ENCODE data around the gene SLC4A7. TPM values are rescaled to one million over a fixed set of nuclear protein-coding genes. Genes with fewer than 3 reads are reported as not detected.
"Not testable (repeated sequence)": the region's sequence is repeated elsewhere in the genome, so short reads cannot be mapped to it uniquely, and the experiment has no call there.

The SLC4A7 gene
- total RNA-seq, 2 donors from 2014 or later, result 39.7 to 106 TPM

- H3K4me3 Mint-ChIP-seq, result no peak overlapping the region
- peak overlapping the region in 1 of 2 donors; percentile 57 for H3K27ac Mint-ChIP-seq
- H3K27me3 Mint-ChIP-seq, result no peaks in the 10 kb centered on the region
- no peaks in the 10 kb centered on the region for H3K9me3 Mint-ChIP-seq
- H3K4me1 Mint-ChIP-seq (ENCODE audit: low read depth in 2 of 2), result peaks cover 3 to 9% of the 10 kb centered on the region in 2 donors
- no peaks in the 10 kb centered on the region for H3K36me3 Mint-ChIP-seq
- ATAC-seq, result no peak
- no peak for DNase-seq (ENCODE audit: low spot score)
These were observed 15.8 kb downstream of the SLC4A7 start for GRCh38 chr3:27468283-27468886.

- Mint-ChIP-seq H3K4me3 (no peak overlapping the region), H3K4me1 (ENCODE audit: low read depth in 2 of 2) (peaks cover 3 to 11% of the 10 kb centered on the region in 2 donors), H3K9me3 (no peaks in the 10 kb centered on the region), H3K27me3 (no peaks in the 10 kb centered on the region), H3K36me3 (no peaks in the 10 kb centered on the region), H3K27ac (peak overlapping the region in 1 of 2 donors; percentile 57)
- no peak for ATAC-seq
- no peak for DNase-seq (ENCODE audit: low spot score)
These were observed 16.6 kb downstream of the SLC4A7 start for GRCh38 chr3:27467545-27467944.

- no peak overlapping the region for H3K4me3 Mint-ChIP-seq
- DNase-seq (ENCODE audit: low spot score), result no peak
- H3K36me3 Mint-ChIP-seq, result no peaks in the 10 kb centered on the region
- no peaks in the 10 kb centered on the region for H3K9me3 Mint-ChIP-seq
- no peak for ATAC-seq
- H3K27me3 Mint-ChIP-seq, result no peaks in the 10 kb centered on the region
- H3K27ac Mint-ChIP-seq, result no peak overlapping the region
- H3K4me1 Mint-ChIP-seq (ENCODE audit: low read depth in 2 of 2), result peaks cover 9 to 11% of the 10 kb centered on the region in 2 donors
These were observed 19.5 kb downstream of the SLC4A7 start for GRCh38 chr3:27464646-27465045.

GRCh38 chr3:27462228-27462627 lies 22.0 kb downstream of the SLC4A7 start:
- H3K4me3 Mint-ChIP-seq, result no peak overlapping the region
- no peak overlapping the region for H3K27ac Mint-ChIP-seq
- no peaks in the 10 kb centered on the region for H3K9me3 Mint-ChIP-seq
- no peak for DNase-seq (ENCODE audit: low spot score)
- H3K27me3 Mint-ChIP-seq, result no peaks in the 10 kb centered on the region
- no peaks in the 10 kb centered on the region for H3K36me3 Mint-ChIP-seq
- ATAC-seq, result no peak
- peaks cover 6 to 11% of the 10 kb centered on the region in 2 donors for H3K4me1 Mint-ChIP-seq (ENCODE audit: low read depth in 2 of 2)

GRCh38 chr3:27458929-27459328 lies 25.3 kb downstream of the SLC4A7 start:
- Mint-ChIP-seq H3K9me3 (no peaks in the 10 kb centered on the region), H3K36me3 (no peaks in the 10 kb centered on the region), H3K4me1 (ENCODE audit: low read depth in 2 of 2) (peaks cover 14 to 26% of the 10 kb centered on the region in 2 donors), H3K27me3 (no peaks in the 10 kb centered on the region), H3K4me3 (no peak overlapping the region), H3K27ac (no peak overlapping the region)
- no peak for DNase-seq (ENCODE audit: low spot score)
- no peak for ATAC-seq

GRCh38 chr3:27456554-27456953 lies 27.6 kb downstream of the SLC4A7 start:
- no peaks in the 10 kb centered on the region for H3K27me3 Mint-ChIP-seq
- no peak overlapping the region for H3K27ac Mint-ChIP-seq
- no peak for ATAC-seq
- no peak overlapping the region for H3K4me3 Mint-ChIP-seq
- H3K4me1 Mint-ChIP-seq (ENCODE audit: low read depth in 2 of 2), result peaks cover 17 to 38% of the 10 kb centered on the region in 2 donors
- no peak for DNase-seq (ENCODE audit: low spot score)
- no peaks in the 10 kb centered on the region for H3K9me3 Mint-ChIP-seq
- H3K36me3 Mint-ChIP-seq, result no peaks in the 10 kb centered on the region

GRCh38 chr3:27454914-27455313 lies 29.3 kb downstream of the SLC4A7 start:
- no peaks in the 10 kb centered on the region for H3K36me3 Mint-ChIP-seq
- no peaks in the 10 kb centered on the region for H3K9me3 Mint-ChIP-seq
- ATAC-seq (peak in 1 of 2 donors; percentile 55), DNase-seq (ENCODE audit: low spot score) (no peak)
- H3K4me1 Mint-ChIP-seq (ENCODE audit: low read depth in 2 of 2), result peaks cover 19 to 43% of the 10 kb centered on the region in 2 donors
- peak overlapping the region in 1 of 2 donors; percentile 50 for H3K27ac Mint-ChIP-seq
- no peaks in the 10 kb centered on the region for H3K27me3 Mint-ChIP-seq
- peak overlapping the region; percentile 18 for H3K4me3 Mint-ChIP-seq

- ATAC-seq (no peak), DNase-seq (ENCODE audit: low spot score) (no peak)
- Mint-ChIP-seq H3K9me3 (no peaks in the 10 kb centered on the region), H3K27ac (peak overlapping the region in 1 of 2 donors; percentile 50), H3K4me3 (no peak overlapping the region), H3K4me1 (ENCODE audit: low read depth in 2 of 2) (peaks cover 19 to 43% of the 10 kb centered on the region in 2 donors), H3K27me3 (no peaks in the 10 kb centered on the region), H3K36me3 (no peaks in the 10 kb centered on the region)
These were observed 29.7 kb downstream of the SLC4A7 start for GRCh38 chr3:27454461-27454860.

GRCh38 chr3:27452368-27453090 lies 31.7 kb downstream of the SLC4A7 start:
- Mint-ChIP-seq H3K4me1 (ENCODE audit: low read depth in 2 of 2) (peaks cover 19 to 42% of the 10 kb centered on the region in 2 donors), H3K4me3 (no peak overlapping the region), H3K27me3 (no peaks in the 10 kb centered on the region), H3K36me3 (peaks cover 6% of the 10 kb centered on the region), H3K9me3 (no peaks in the 10 kb centered on the region), H3K27ac (peak overlapping the region in 1 of 2 donors; percentile 34)
- no peak for ATAC-seq
- no peak for DNase-seq (ENCODE audit: low spot score)

GRCh38 chr3:27451842-27452241 lies 32.3 kb downstream of the SLC4A7 start:
- peaks cover 6% of the 10 kb centered on the region for H3K36me3 Mint-ChIP-seq
- H3K4me1 Mint-ChIP-seq (ENCODE audit: low read depth in 2 of 2), result peaks cover 19 to 38% of the 10 kb centered on the region in 2 donors
- H3K9me3 Mint-ChIP-seq, result no peaks in the 10 kb centered on the region
- ATAC-seq, result no peak
- no peak for DNase-seq (ENCODE audit: low spot score)
- H3K27ac Mint-ChIP-seq, result peak overlapping the region in 1 of 2 donors; percentile 34
- no peak overlapping the region for H3K4me3 Mint-ChIP-seq
- no peaks in the 10 kb centered on the region for H3K27me3 Mint-ChIP-seq

GRCh38 chr3:27451251-27451650 lies 32.9 kb downstream of the SLC4A7 start:
- H3K4me3 Mint-ChIP-seq, result no peak overlapping the region
- peaks cover 19 to 37% of the 10 kb centered on the region in 2 donors for H3K4me1 Mint-ChIP-seq (ENCODE audit: low read depth in 2 of 2)
- no peak for ATAC-seq
- no peak overlapping the region for H3K27ac Mint-ChIP-seq
- H3K9me3 Mint-ChIP-seq, result no peaks in the 10 kb centered on the region
- no peaks in the 10 kb centered on the region for H3K27me3 Mint-ChIP-seq
- H3K36me3 Mint-ChIP-seq, result peaks cover 6% of the 10 kb centered on the region
- no peak for DNase-seq (ENCODE audit: low spot score)

- no peak overlapping the region for H3K4me3 Mint-ChIP-seq
- H3K27me3 Mint-ChIP-seq, result no peaks in the 10 kb centered on the region
- no peaks in the 10 kb centered on the region for H3K9me3 Mint-ChIP-seq
- DNase-seq (ENCODE audit: low spot score) (no peak), ATAC-seq (no peak)
- H3K27ac Mint-ChIP-seq, result no peak overlapping the region
- peaks cover 14 to 28% of the 10 kb centered on the region in 2 donors for H3K4me1 Mint-ChIP-seq (ENCODE audit: low read depth in 2 of 2)
- H3K36me3 Mint-ChIP-seq, result peaks cover 6% of the 10 kb centered on the region
These were observed 34.5 kb downstream of the SLC4A7 start for GRCh38 chr3:27449530-27450150.

GRCh38 chr3:27442995-27443394 lies 41.2 kb downstream of the SLC4A7 start:
- H3K27ac Mint-ChIP-seq, result peak overlapping the region in 1 of 2 donors; percentile 19
- H3K27me3 Mint-ChIP-seq; H3K4me3 Mint-ChIP-seq; H3K4me1 Mint-ChIP-seq (ENCODE audit: low read depth in 2 of 2); DNase-seq (ENCODE audit: low spot score); H3K9me3 Mint-ChIP-seq; ATAC-seq: not testable (repeated sequence)
- H3K36me3 Mint-ChIP-seq, result peaks cover 35% of the 10 kb centered on the region

- H3K4me3 Mint-ChIP-seq; H3K4me1 Mint-ChIP-seq (ENCODE audit: low read depth in 2 of 2); H3K27ac Mint-ChIP-seq; H3K27me3 Mint-ChIP-seq; DNase-seq (ENCODE audit: low spot score); ATAC-seq; H3K9me3 Mint-ChIP-seq: not testable (repeated sequence)
- H3K36me3 Mint-ChIP-seq, result peaks cover 41% of the 10 kb centered on the region
These were observed 45.8 kb downstream of the SLC4A7 start for GRCh38 chr3:27438352-27438751.

Data from natural killer cell treated with Interleukin-12 subunit alpha and Interleukin-12 subunit beta and Interleukin-15 and Interleukin-18, amount 100 ng/mL, for 72 hours (primary cell).